K562 (cell line): Measurements from ENCODE around the gene USB1. TPM values are rescaled to one million over a fixed set of nuclear protein-coding genes. Genes with fewer than 3 reads are reported as not detected.

Experiments
- ATAC-seq: fragments of 200-7000 bp; cut with Tn5 transposase; 3 replicates; pipeline ENCODE4 v1.9.1; 2020; ENCODE audit warnings: moderate library complexity
- BruUV-seq: library from RNA; stranded (reverse); fragments of 400-500 nt; replicated peaks from 2 replicates; lab custom pipeline; 2021; lab: Mats Ljungman, UMichigan
- CTCF ChIA-PET: fragments of 300-600 bp; formaldehyde crosslinking; extraction: SDS; loops from one replicate; lab custom pipeline; 2021; ENCODE audit warnings: low intra/inter-chr PET ratio; lab: Yijun Ruan, JAX
- POLR2A ChIA-PET: fragments of 300-600, 350-650 bp; sonication (Branson Sonifier 250); formaldehyde crosslinking; extraction: SDS; loops from one replicate; lab custom pipeline; 2021; ENCODE audit warnings: antibody characterized with exemption, inconsistent platforms; lab: Yijun Ruan, JAX
- DNase-seq, 4 experiments: peaks; one replicate each; pipeline versions ENCODE4 v3.0.0 to v3.0.0-alpha.2; 2011 to 2018; ENCODE audit warnings: low spot score in 3 of 4, mixed read lengths in 3 of 4; ENCODE audit errors: extremely low read depth in 1 of 4
- FAIRE-seq: peaks from 2 replicates; lab custom pipeline; 2011; peaks lifted over from hg19 to GRCh38; lab: Jason Lieb, UNC
- H2AFZ ChIP-seq: 2 replicates; pipeline ENCODE4 v1.6.0; 2011; ENCODE audit warnings: low read depth, low read length, control low read depth, inconsistent platforms
- H3K27ac ChIP-seq: fragments of 200-600 bp; 3 replicates; pipeline ENCODE4 v1.8.0; 2011; ENCODE audit warnings: low read depth, mild to moderate bottlenecking, control low read depth, inconsistent platforms, low read length, moderate library complexity, mixed read lengths; ENCODE audit errors: extremely low read depth
- H3K27me3 ChIP-seq, 2 experiments: fragments of 300-600 bp in 1 of 2; 2 replicates in 1 of 2; 3 replicates in 1 of 2; pipeline versions ENCODE4 v1.6.0 to v1.8.0; 2011; ENCODE audit warnings: inconsistent platforms in 2 of 2, low read length in 2 of 2, mild to moderate bottlenecking in 1 of 2, mixed read lengths in 1 of 2, moderate library complexity in 1 of 2; ENCODE audit not compliant: control insufficient read depth in 2 of 2, insufficient read depth in 2 of 2
- H3K36me3 ChIP-seq: fragments of 300-600 bp; 3 replicates; pipeline ENCODE4 v1.8.0; 2011; ENCODE audit warnings: mild to moderate bottlenecking, low read length, inconsistent platforms; ENCODE audit not compliant: control insufficient read depth, insufficient read depth
- H3K4me1 ChIP-seq, 2 experiments: fragments of 200-600 bp in 1 of 2; replicated peaks in 1 of 2; 2 replicates in 1 of 2; 3 replicates in 1 of 2; pipeline versions ENCODE4 v1.5.1 to v1.8.0; 2011; ENCODE audit warnings: inconsistent platforms in 2 of 2, low read length in 2 of 2, mild to moderate bottlenecking in 1 of 2, mixed read lengths in 1 of 2, moderate library complexity in 1 of 2; ENCODE audit not compliant: control insufficient read depth in 2 of 2, insufficient read depth in 2 of 2
- H3K4me2 ChIP-seq: 2 replicates; pipeline ENCODE4 v1.6.1; 2011; ENCODE audit warnings: low read length, control low read depth, inconsistent platforms, mixed read lengths; ENCODE audit not compliant: insufficient read depth
- H3K4me3 ChIP-seq: fragments of 200-600 bp; sonication (generic), shearing (Covaris generic); 2 replicates; pipeline ENCODE4 v1.5.1; 2016; ENCODE audit warnings: control low read depth, inconsistent platforms
- H3K79me2 ChIP-seq: fragments of 200-600 bp; 3 replicates; pipeline ENCODE4 v1.8.0; 2011; ENCODE audit warnings: low read length, inconsistent platforms; ENCODE audit not compliant: control insufficient read depth, insufficient read depth
- H3K9ac ChIP-seq, 2 experiments: 2 replicates each; pipeline versions ENCODE4 v1.6.0 to v1.6.1; 2011; ENCODE audit warnings: low read depth in 2 of 2, low read length in 2 of 2, control low read depth in 1 of 2, inconsistent platforms in 1 of 2, mild to moderate bottlenecking in 1 of 2, mixed read lengths in 1 of 2; ENCODE audit not compliant: insufficient read depth in 1 of 2
- H3K9me1 ChIP-seq: one replicate; pipeline ENCODE4 v1.6.0; 2011; ENCODE audit warnings: inconsistent platforms, mild to moderate bottlenecking, low read length, moderate library complexity; ENCODE audit not compliant: control insufficient read depth, insufficient read depth
- H3K9me3 ChIP-seq: replicated peaks from 2 replicates; pipeline ENCODE4 v1.5.1; 2011; ENCODE audit warnings: low read depth, low read length, inconsistent platforms; ENCODE audit not compliant: control insufficient read depth, insufficient read depth
- H4K20me1 ChIP-seq: replicated peaks from 2 replicates; pipeline ENCODE4 v1.6.1; 2011; ENCODE audit warnings: low read length, inconsistent platforms, mixed read lengths; ENCODE audit not compliant: control insufficient read depth, insufficient read depth
- ATF1 ChIP-seq, 2 experiments: fragments of 450-650 bp in 1 of 2; IDR thresholded peaks; 2 replicates each; pipeline ENCODE4 v1.6.1; 2016; ENCODE audit warnings: missing compliant biosample characterization in 1 of 2, missing genetic modification characterization in 1 of 2
- CBFA2T3 ChIP-seq: fragments of 450-650 bp; IDR thresholded peaks from 2 replicates; pipeline ENCODE4 v1.6.1; 2017
- CCNT2 ChIP-seq: IDR thresholded peaks from 2 replicates; pipeline ENCODE4 v1.6.1; 2011; ENCODE audit warnings: borderline replicate concordance, low read depth, mild to moderate bottlenecking, moderate library complexity, mixed read lengths, low read length; ENCODE audit not compliant: insufficient read length; ENCODE audit errors: extremely low read depth
- CHD1 ChIP-seq: fragments of 200-600 bp; sonication (generic); IDR thresholded peaks from one replicate; pipeline ENCODE4 v1.6.1; 2012; ENCODE audit warnings: mild to moderate bottlenecking, moderate library complexity, low read length, inconsistent platforms
- CREBBP ChIP-seq: IDR thresholded peaks from one replicate; pipeline ENCODE4 v1.6.1; 2012; ENCODE audit warnings: low read depth, mild to moderate bottlenecking, control low read depth, inconsistent platforms, low read length
- KAT8 ChIP-seq: fragments of 450-650 bp; IDR thresholded peaks from 2 replicates; pipeline ENCODE4 v1.6.1; 2016; ENCODE audit warnings: low read depth, mild to moderate bottlenecking
- MED1 ChIP-seq: sonication (generic); formaldehyde crosslinking; IDR thresholded peaks from 2 replicates; pipeline ENCODE4 v1.8.1; 2023; ENCODE audit warnings: missing genetic modification reagents, borderline replicate concordance
- PATZ1 ChIP-seq: fragments of 250-450 bp; sonication (Bioruptor Pico); IDR thresholded peaks from 2 replicates; pipeline ENCODE4 v1.5.0; 2020; ENCODE audit warnings: mild to moderate bottlenecking, borderline replicate concordance
- RAD21 ChIP-seq, 2 experiments: fragments of 250-450 bp in 1 of 2; fragments of 450-650 bp in 1 of 2; sonication (Bioruptor Pico) in 1 of 2; formaldehyde crosslinking in 1 of 2; IDR thresholded peaks in 1 of 2; conservative IDR thresholded peaks in 1 of 2; 2 replicates each; pipeline versions ENCODE4 v1.4.0 to v1.8.0; 2020 to 2022; ENCODE audit warnings: mild to moderate bottlenecking in 2 of 2, moderate library complexity in 1 of 2
- RREB1 ChIP-seq: fragments of 250-450 bp; sonication (Bioruptor Pico); IDR thresholded peaks from 2 replicates; pipeline ENCODE4 v1.4.0; 2020
- TAL1 ChIP-seq: fragments of 450-650 bp; IDR thresholded peaks from 2 replicates; pipeline ENCODE4 v1.6.1; 2016; ENCODE audit warnings: mild to moderate bottlenecking
- XRCC3 ChIP-seq: fragments of 450-650 bp; IDR thresholded peaks from 2 replicates; pipeline ENCODE4 v1.6.1; 2017; ENCODE audit warnings: mild to moderate bottlenecking, moderate library complexity
- ZBTB12 ChIP-seq: fragments of 250-450 bp; sonication (Bioruptor Pico); IDR thresholded peaks from 2 replicates; pipeline ENCODE4 v1.4.0; 2020
- ZNF589 ChIP-seq: fragments of 200-800 bp; sonication (Bioruptor generic); IDR thresholded peaks from 2 replicates; pipeline ENCODE4 v1.6.1; 2016; ENCODE audit warnings: low read depth, missing genetic modification characterization, missing compliant biosample characterization
- WGBS: fragments of 100-300 bp; shearing (Covaris generic); methylation state at CpG from one replicate; pipeline ENCODE4 v1.1.6; 2016; ENCODE audit warnings: low coverage, mixed read lengths; ENCODE audit not compliant: insufficient coverage; ENCODE audit errors: missing lambda C conversion rate; 5-methylcytosine and 5-hydroxymethylcytosine counted together
- in situ Hi-C: fragments of 300-500 bp; cut with MboI; formaldehyde crosslinking; loops from 4 replicates; pipeline ENCODE4 v1.15.0; 2018; ENCODE audit warnings: inconsistent platforms, mixed read lengths
- intact Hi-C: fragments of 100-400 bp; cut with micrococcal nuclease; formaldehyde crosslinking; loops from 2 replicates; pipeline ENCODE4 v1.14.2; 2022
- polyA plus RNA-seq, 8 experiments: library from polyadenylated mRNA; depleted of rRNA in 4 of 8; stranded (reverse) in 5 of 8; unstranded in 3 of 8; fragments of >200 nt; fragmentation: Nextera tagmentation in 2 of 8; fragmentation: Illumina TruSeq in 1 of 8; extraction: Ambion mirVana in 2 of 8; extraction: Trizol in 1 of 8; gene quantifications; 2 replicates each; pipeline versions ENCODE4 v1.2.1 to v1.2.3, GENCODE V29; 2011 to 2014; ENCODE audit warnings: inconsistent platforms in 1 of 8, missing spikeins in 1 of 8
- total RNA-seq, 7 experiments: library from RNA; depleted of rRNA in 6 of 7; stranded (reverse); fragments of >200 nt in 6 of 7; fragmentation: Illumina TruSeq in 2 of 7; extraction: Trizol in 2 of 7; gene quantifications; 2 replicates each; pipeline versions ENCODE4 v1.2.1 to v1.2.3, GENCODE V29; 2011 to 2021; ENCODE audit warnings: low replicate concordance in 1 of 7

Gene USB1
- total and polyA plus RNA-seq, 9 of the 15 experiments (the other 6 are each of a cell fraction or from before 2014, with no cell fraction given), result 11.6 to 73.6 (median 19.4) TPM

- H3K9ac ChIP-seq, result no peak overlapping the region
- no peaks in the 10 kb centered on the region for H3K27me3 ChIP-seq
- intact Hi-C loops (loop anchor here (10.0 kb wide), 1 partner anchor 347 kb away; no protein-coding TSS in a partner anchor), in situ Hi-C loops (no loop called here)
- ATAC-seq (no peak), FAIRE-seq (no peak), DNase-seq (no peak)
- POLR2A ChIA-PET, result no interaction called here
- no peak overlapping the region for H3K4me2 ChIP-seq
- H3K9me1 ChIP-seq, result peaks cover 4% of the 10 kb centered on the region
- H2AFZ ChIP-seq, result no peak overlapping the region
- no peak overlapping the region for H3K4me3 ChIP-seq
- H3K9me3 ChIP-seq, result no peaks in the 10 kb centered on the region
- no TSS peak for BruUV-seq
- H3K27ac ChIP-seq, result no peak overlapping the region
- no peaks in the 10 kb centered on the region for H3K79me2 ChIP-seq
- 36% methylated on average over 11 of the region's 11 CpGs for WGBS
- peaks cover 6 to 9% of the 10 kb centered on the region in 2 experiments; a peak in 3 of 5 replicates for H3K4me1 ChIP-seq
- no peaks in the 10 kb centered on the region for H4K20me1 ChIP-seq
- H3K36me3 ChIP-seq, result peaks cover 5% of the 10 kb centered on the region; the same call in 1 of the 3 replicates
- CTCF ChIA-PET, result no interaction called here
- TF ChIP-seq ZNF589 (CRISPR knock-in tag), result no peak
- no peak for TF ChIP-seq TAL1
- TF ChIP-seq RREB1 (CRISPR knock-in tag), result no peak
- TF ChIP-seq KAT8, result no peak
- TF ChIP-seq CCNT2, result no peak
- TF ChIP-seq RAD21 (CRISPR knock-in tag; conservative IDR thresholded peaks at IDR 0.05 in 1 of 2, IDR thresholded peaks at IDR 0.05 in 1 of 2), result no peak
- TF ChIP-seq MED1 (CRISPR knock-in tag), result no peak
- TF ChIP-seq CHD1, result no peak
- no peak for TF ChIP-seq ZBTB12 (CRISPR knock-in tag)
- TF ChIP-seq ATF1 (CRISPR knock-in tag; IDR thresholded peaks at IDR 0.05), result no peak
- no peak for TF ChIP-seq ATF1 (tag; IDR thresholded peaks at IDR 0.05)
- TF ChIP-seq CBFA2T3, result no peak
- TF ChIP-seq XRCC3, result no peak
- no peak for TF ChIP-seq CREBBP
- no peak for TF ChIP-seq PATZ1 (CRISPR knock-in tag)
These were observed 9.6 kb upstream of the USB1 start for GRCh38 chr16:57991551-57992059.
